ENCODE measurements around the gene COL13A1. TPM values are rescaled to one million over a fixed set of nuclear protein-coding genes. Genes with fewer than 3 reads are reported as not detected.

Gene COL13A1
- total RNA-seq, 1 donor from 2014 or later: not detected

DNA sequence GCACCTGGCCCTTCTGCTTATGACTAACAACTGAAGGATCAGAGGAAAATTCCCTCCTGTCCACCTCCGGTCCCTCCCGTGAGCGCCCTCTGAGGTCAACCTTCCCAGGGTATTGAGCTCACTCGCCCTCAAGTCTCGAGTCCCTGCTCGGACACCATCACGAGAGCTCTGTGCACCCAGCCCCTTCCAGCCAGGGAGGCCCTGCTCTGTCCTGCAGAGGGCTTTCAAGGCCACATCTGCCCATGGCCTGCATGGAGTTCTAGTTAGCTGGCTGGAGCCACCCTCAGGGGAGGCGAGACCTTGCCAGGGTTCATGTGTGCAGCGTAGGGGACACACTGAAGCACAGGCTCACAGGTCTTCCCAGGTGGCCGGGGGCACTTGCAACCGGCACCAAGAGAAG is 140.0 kb downstream of the COL13A1 start:
- DNase-seq (ENCODE audit: extremely low spot score in 2 of 2): no peak
- Histone ChIP-seq H3K27me3 (no peaks in the 10 kb centered on the region), H3K9me3 (no peaks in the 10 kb centered on the region), H3K4me1 (peaks cover 8% of the 10 kb centered on the region), H3K4me3 (no peak overlapping the region), H3K36me3 (no peaks in the 10 kb centered on the region), H3K27ac (no peak overlapping the region)
- intact Hi-C loops (cut with DNase I): no loop called here
- no peak for TF ChIP-seq CTCF (IDR thresholded peaks at IDR 0.05)
- TF ChIP-seq POLR2AphosphoS5 (IDR thresholded peaks at IDR 0.05; ENCODE audit: insufficient read depth in 1 of 2, low read depth in 1 of 2): no peak
- TF ChIP-seq POLR2A (IDR thresholded peaks at IDR 0.05): no peak

GRCh38 chr10:69943292-69943820 is 141.7 kb downstream of the COL13A1 start:
- DNase-seq (ENCODE audit: extremely low spot score in 2 of 2): no peak
- intact Hi-C loops (cut with DNase I): no loop called here
- no peak for TF ChIP-seq POLR2A (IDR thresholded peaks at IDR 0.05)
- TF ChIP-seq CTCF (IDR thresholded peaks at IDR 0.05): no peak
- no peak for TF ChIP-seq POLR2AphosphoS5 (IDR thresholded peaks at IDR 0.05; ENCODE audit: insufficient read depth in 1 of 2, low read depth in 1 of 2)
- Histone ChIP-seq H3K4me3 (no peak overlapping the region), H3K36me3 (no peaks in the 10 kb centered on the region), H3K27ac (no peak overlapping the region), H3K27me3 (no peaks in the 10 kb centered on the region), H3K4me1 (peaks cover 8% of the 10 kb centered on the region), H3K9me3 (no peaks in the 10 kb centered on the region)

DNA sequence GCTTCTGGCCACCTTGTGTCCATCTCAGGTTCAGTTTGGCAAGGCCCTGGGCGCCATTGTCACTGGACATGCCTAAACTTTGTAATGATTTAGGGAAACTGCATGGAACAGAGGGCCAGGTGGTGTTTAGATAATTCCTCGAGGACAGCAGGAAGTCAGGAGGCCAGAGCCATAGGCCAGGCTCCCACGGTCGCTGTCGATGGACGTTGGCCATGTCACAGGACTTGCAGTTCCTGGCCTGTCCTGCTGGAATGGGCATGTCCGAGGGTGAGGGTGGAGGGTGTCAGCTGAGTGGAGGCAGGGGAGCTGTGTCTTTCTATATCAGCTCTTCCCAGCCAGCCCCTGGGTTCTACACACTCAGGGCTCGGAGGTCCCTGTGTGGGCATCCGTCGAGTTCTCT is 143.1 kb downstream of the COL13A1 start:
- H3K36me3 ChIP-seq: no peaks in the 10 kb centered on the region
- H3K4me3 ChIP-seq: no peak overlapping the region
- H3K27me3 ChIP-seq: no peaks in the 10 kb centered on the region
- H3K4me1 ChIP-seq: peaks cover 8% of the 10 kb centered on the region
- H3K27ac ChIP-seq: no peak overlapping the region
- TF ChIP-seq CTCF (IDR thresholded peaks at IDR 0.05) (no peak), POLR2AphosphoS5 (IDR thresholded peaks at IDR 0.05; ENCODE audit: insufficient read depth in 1 of 2, low read depth in 1 of 2) (no peak), POLR2A (IDR thresholded peaks at IDR 0.05) (no peak)
- intact Hi-C loops (cut with DNase I): no loop called here
- DNase-seq (ENCODE audit: extremely low spot score in 2 of 2): no peak
- no peaks in the 10 kb centered on the region for H3K9me3 ChIP-seq

- peaks cover 5% of the 10 kb centered on the region for H3K4me1 ChIP-seq
- H3K27ac ChIP-seq: no peak overlapping the region
- no peaks in the 10 kb centered on the region for H3K9me3 ChIP-seq
- no peaks in the 10 kb centered on the region for H3K27me3 ChIP-seq
- no peak for DNase-seq (ENCODE audit: extremely low spot score in 2 of 2)
- intact Hi-C loops (cut with DNase I): no loop called here
- no peaks in the 10 kb centered on the region for H3K36me3 ChIP-seq
- no peak overlapping the region for H3K4me3 ChIP-seq
- TF ChIP-seq CTCF (IDR thresholded peaks at IDR 0.05): no peak
- TF ChIP-seq POLR2A (IDR thresholded peaks at IDR 0.05): no peak
- TF ChIP-seq POLR2AphosphoS5 (IDR thresholded peaks at IDR 0.05; ENCODE audit: insufficient read depth in 1 of 2, low read depth in 1 of 2): no peak
Observed at GRCh38 chr10:69948261-69948660, 146.6 kb downstream of the COL13A1 start.

- Histone ChIP-seq H3K27me3 (no peaks in the 10 kb centered on the region), H3K27ac (no peak overlapping the region), H3K4me1 (peaks cover 5% of the 10 kb centered on the region), H3K9me3 (no peaks in the 10 kb centered on the region), H3K4me3 (no peak overlapping the region), H3K36me3 (no peaks in the 10 kb centered on the region)
- intact Hi-C loops (cut with DNase I): no loop called here
- no peak for TF ChIP-seq POLR2A (IDR thresholded peaks at IDR 0.05)
- TF ChIP-seq CTCF (IDR thresholded peaks at IDR 0.05): no peak
- no peak for TF ChIP-seq POLR2AphosphoS5 (IDR thresholded peaks at IDR 0.05; ENCODE audit: insufficient read depth in 1 of 2, low read depth in 1 of 2)
- DNase-seq (ENCODE audit: extremely low spot score in 2 of 2): no peak
Observed at GRCh38 chr10:69949770-69950169, 148.1 kb downstream of the COL13A1 start.

Measured in vagina (tissue), 2 donors.